Amniotic stem cell (primary cell): Measurements from ENCODE around the gene CD320.

ENCODE experiments used
- DNase-seq: peaks from one replicate; lab custom pipeline; 2025; lab: John Stamatoyannopoulos, UW

The CD320 gene

GRCh38 chr19:8253678-8254077, 54.5 kb downstream of the CD320 start:
- DNase-seq, result no peak

- peak; percentile 17 for DNase-seq
These were observed 55.1 kb downstream of the CD320 start for GRCh38 chr19:8252922-8253589.
